Islet precursor cell (in vitro differentiated cells): ENCODE measurements around the gene ARHGEF40.

Experiments
- DNase-seq: peaks from one replicate; pipeline ENCODE4 v3.0.0-alpha.2; 2018

The ARHGEF40 gene

DNA sequence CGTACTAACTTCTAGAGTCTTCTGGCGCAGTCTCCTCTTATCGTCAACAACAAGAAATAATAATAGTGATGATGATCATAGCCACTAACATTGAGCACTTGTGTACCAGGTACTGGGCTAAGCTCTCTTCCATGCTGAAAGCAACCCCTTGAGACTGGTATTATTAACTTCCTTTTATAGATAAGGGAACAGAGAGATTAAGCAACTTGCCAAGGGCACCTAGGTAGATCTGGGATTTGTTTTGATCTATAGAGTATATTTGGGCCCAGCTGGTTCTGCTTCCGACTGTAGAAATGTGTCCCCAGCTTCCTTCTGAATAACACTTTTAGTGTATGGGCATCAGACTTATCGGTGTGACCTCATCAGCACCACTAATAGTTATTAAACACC, 29.5 kb downstream of the ARHGEF40 start:
- no peak for DNase-seq

DNA sequence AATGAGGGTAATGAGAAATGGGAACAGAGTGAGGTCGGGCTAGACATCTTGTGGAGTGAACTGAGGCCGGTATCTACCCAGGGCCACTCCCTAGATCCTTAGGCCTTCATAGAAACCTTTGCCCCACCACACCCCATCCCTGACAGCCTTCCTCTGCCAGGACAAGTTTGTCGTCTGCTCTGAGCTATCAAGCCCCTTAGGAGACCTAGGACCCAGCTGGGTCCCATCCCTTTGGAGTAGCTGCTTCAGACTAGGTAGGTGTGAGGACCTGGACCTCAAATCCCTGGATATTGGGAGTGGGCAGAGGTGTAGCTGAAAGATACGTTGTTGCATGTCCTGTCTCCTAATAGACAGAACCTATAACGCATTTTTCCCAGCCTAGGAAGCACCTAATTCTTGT, 30.8 kb downstream of the ARHGEF40 start, which contains the start of gene TMEM253:
Gene TMEM253, plus strand, starts transcription at position 136 of the 400 bp plus-strand sequence. CDS start 278 bp downstream, outside the sequence.
- DNase-seq, result no peak

DNA sequence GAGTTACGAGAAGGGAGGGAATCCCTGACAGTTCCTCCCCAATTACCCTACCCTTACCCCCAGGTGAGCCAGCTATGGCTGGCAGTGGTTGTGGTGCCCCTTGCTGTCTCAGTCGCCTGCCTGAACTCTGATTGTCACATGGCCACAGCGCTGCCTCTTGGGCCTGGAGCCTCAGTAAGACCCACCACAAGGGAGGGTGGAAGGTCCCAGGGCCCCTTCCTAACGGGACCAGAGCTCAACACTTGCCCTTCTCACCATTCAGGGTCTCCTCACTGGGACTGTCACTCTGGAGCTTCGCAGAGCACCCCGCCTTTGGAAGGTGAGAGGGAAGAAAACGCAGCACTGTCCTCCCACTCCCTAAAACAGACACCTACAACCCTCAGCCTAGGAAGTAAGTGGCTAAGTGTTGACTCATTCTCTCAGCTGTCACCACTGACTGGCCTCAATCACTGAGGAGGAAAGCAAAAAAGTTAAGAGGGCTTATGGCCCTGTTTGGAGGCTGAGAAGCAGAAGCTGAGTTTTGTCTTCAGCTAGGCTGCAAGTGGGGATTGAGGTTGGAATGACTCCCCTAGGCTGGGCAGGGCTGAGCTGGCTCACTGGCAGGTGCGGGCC, 31.8 kb downstream of the ARHGEF40 start:
- DNase-seq, result peak; percentile 76

DNA sequence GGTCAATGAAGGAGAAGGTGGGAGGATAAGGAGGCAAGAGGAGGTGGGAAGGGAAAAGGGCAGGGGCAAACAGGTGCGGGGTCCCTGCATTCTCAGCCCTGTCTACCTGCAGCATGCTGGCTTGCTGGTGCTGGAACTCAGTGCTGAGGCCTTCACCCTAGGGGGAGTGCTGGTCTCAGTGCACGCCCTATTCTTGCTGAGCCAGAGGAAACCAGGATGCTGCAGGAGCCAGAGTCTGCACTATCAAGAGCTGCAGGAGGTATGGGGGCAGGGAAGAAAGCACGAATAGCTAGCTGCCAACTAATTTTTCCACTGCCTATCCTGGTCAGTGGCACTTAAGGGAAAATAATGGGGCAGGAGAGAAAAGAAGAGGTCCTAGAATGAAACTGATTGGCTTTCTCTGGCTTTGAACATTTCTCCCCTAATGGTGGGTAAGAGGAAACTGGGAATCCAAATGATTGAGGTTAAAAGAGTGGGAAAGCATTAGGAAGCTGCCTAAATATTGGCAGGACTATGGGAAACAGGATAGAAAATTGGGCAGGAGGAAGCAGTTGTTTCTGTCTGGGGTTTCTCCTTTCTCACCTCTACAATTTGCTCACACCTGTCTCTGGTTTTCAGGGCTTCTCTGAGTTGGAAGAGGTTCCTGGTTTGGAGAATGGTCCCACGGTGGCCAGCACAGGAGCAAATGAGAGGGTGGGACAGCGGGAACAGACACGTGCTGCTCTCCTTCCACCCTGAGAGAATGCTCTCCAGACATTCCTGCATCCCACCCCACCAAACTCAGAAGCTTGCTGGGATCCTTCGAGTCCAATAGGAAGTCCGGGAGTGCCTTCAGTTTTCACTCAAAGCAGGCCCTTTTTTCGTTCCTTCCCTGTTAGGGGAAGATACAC, 32.7 kb downstream of the ARHGEF40 start:
- DNase-seq, result no peak

DNA sequence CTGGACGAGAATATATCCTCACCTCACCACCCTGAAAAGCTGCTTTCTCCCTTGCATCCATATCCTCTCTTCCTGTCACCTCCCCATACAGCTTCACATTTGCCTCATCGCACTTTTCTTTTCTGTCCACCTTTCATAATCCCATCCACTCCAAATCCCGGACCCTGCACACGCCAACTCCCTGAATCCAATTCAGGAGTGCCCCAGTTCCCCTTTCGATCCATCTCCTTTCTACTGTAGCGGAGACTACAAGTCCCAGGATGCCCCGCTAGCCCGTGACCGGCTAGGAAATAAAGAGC, 33.3 kb downstream of the ARHGEF40 start:
- DNase-seq, result no peak

DNA sequence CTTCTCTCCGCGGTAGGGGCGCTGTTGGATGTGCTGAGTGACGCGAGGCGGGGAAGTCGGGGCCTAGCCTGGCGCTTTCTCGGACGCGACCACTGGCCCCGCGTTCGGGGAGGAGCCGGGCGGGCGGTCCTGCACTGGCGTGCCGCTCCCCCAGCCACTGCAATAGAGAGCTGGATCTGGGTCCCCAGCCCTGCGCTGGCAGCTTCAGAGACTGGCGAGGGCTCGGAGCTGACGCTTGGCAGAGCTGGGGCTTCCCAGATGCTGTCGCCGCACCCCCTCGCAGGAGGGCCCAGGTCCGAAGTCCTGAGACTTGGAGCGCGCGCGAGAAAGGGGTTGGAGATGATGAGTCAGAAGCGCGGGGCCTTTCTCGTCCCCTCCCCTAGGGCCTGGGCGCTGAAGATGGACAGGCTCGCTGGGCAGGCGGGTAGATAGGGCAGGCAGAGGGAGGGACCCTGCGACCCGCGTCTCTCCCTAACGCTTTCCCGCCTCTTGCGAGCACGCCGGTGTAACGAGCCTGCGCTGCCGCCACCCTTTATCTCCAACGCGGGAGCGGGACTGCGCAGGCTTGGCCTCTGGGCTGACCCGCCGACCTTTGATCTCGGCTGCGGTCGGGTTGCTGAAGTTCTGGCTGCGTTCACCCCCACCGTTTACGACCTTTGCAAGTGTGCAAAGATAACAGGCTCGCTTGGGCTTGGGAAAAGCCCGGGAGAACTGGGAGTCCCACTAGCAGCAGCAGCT, 33.8 kb downstream of the ARHGEF40 start:
- peak; percentile 98 for DNase-seq

DNA sequence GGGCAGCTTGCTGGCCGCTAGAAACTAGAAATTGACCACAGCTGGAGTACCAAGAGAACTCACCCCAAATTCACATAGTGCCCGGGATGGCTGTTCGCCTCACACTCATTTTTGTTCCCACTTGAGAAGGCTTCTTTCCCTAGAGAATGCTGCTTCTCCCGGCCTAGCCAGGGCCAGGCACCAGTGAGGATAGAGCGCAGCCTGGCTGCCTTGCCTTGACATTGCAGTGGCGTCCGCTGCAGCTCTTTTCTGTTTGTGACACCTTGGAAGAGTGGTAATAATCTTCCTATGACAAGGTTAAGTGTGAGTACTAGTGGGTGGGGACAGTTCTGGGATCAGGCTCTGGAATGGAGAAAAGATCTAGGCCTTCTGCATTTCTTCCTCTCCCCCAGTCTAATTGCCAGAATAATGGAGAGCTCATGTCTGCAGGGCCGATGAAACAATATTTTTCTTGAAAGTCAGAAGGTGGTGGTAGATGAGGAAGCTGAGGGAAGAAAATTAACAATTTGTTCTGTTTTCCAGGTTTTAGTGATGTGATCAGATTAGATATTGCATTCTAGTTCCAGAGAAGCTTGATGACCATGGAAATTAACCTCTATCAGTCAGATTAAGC, 34.5 kb downstream of the ARHGEF40 start:
- DNase-seq, result peak; percentile 90

DNA sequence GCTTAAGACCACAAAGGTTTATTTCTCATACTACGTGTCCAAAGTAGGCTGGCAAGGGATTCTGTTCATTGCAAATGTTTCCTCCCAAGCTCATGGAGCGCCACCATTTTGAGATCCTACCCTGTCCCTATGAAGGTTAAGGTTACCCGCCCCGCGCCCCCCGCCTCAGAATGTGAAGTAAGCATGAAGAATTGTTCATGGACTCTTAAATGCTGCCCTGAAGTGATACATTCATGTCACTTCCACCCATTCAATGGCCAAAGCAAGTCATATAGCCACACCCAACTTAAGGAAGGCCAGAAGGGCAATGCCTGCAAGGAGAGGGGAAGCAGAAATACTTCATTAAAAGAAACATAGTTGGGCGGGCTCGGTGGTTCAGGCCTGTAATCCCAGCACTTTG, 35.0 kb downstream of the ARHGEF40 start:
- DNase-seq, result no peak

DNA sequence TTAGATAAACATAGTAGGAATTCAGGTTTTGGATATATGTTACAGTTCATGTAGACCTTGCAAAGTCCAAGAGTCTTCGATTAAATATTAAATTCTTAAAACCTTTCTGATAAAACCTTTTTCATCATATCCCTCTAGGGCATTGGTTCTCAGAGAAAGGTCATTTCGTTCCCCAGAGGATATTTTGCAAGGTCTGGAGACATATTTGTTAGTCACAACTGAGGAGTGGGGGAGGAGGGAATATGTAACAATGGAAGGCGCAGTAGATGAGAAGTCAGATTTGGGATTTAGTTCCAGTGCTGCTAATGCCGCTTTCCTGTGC, 36.0 kb downstream of the ARHGEF40 start:
- DNase-seq, result no peak

DNA sequence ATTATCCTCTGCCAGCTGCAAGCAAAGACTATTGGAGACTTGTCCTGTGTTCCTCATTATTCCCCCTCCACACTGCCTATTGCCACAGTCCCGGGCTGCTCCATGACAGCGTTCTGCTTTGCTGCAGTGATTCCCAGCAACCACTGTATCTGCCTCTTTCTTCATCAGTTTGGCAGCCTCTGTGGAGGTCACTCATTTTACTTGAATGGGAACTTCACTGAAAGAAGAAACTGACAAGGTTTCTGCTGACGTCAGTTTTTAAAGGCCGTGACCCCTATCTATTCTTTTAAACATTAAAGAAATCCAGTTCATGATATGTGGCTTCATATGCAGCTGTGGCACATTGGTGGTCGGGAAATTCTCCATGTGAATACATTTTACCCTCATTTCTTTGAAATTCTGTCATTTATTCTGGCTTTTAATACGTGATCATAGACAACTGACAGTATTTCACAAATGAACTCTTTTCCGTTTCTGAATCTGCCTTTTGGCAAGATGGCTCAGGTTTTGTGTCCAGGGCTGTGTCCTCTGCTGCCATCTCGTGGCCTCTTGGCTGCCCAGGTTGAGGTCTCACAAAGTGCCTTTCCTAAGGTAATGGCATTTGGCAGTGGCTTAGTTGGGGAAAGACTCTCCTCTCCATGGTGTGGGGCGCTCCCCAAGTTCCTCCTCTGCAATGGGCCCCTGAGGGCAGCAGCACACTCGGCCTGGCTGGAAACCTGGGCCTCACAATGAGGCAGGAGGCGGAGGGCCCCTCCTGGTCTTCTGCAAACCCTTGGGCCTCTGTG, 36.6 kb downstream of the ARHGEF40 start:
- DNase-seq, result peak; percentile 91

DNA sequence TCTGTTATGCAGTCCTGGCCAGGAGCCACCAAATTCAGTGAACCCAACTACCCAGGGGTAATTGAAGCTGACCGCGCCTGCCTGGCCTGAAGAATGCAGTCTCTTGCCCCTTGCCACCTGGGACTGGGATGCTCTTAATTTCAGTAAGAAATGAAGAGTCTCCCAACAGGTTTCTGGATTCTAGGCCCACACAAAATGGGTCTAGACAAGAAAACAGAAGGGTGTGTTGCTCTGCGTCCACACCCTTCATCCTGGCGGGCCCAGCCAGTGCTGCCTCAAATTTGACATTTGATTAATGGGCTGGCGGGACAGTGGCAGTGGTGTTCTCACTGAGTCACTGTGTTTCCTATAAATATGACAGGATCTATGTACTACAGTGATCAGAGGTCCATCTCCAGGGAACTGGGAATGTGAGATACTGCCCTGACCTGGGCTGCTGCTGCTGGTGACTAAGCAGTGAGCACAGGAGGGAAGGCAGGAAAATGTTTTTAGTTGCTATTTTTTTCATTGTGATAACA, 37.2 kb downstream of the ARHGEF40 start:
- no peak for DNase-seq

DNA sequence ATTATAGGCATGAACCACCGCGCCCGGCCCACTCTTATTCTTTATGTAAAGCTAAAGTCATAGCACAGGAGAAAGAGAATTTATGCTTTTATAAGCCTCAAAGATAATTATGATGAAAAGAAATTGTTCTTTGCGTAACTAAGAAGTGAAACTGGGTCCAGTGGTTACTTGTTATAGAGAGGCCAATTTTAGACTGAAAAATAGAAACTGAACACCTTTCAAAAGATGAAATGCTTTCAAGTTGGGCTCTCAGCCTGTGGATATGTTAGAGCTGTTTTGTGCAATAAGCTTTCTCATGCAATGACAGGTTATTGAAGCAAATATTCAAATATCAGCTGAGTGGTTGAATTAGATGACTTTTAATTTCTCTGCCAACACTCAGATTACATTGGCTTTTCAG, 38.7 kb downstream of the ARHGEF40 start:
- DNase-seq, result no peak

DNA sequence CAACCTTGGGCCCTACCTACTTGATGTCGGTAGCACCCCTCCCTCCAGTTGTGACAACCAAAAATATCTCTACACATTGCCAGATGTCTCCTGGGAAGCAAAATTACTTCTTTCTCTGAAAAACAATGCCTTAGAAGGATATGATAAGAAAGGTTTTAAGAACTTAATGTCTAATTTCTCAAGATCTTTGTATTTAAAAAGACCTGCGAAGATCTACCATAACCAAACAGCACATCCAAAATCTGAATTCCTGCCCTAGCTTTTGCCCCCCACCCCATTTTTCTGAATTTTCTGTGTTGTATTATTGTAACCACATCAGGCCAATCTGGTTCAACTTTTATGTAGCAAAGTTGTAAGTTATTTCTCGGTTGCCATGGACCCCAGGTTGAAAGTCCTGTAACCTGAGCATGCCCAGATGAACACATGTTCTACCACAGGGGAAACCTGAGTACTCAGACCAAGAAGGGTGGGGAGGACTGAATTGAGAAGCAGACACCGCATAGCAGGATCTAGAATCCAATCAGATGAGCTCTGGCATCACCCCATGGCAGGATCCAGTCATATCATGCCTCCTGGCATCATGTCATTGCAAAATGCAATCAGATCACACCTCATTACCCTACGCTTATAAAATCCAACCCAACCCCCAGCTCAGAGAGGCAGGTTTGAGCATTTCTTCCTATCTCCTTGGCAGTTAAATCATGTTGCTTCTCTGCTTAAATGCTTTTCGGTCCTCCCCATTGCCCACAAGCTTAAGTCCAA, 39.5 kb downstream of the ARHGEF40 start:
- DNase-seq, result no peak

DNA sequence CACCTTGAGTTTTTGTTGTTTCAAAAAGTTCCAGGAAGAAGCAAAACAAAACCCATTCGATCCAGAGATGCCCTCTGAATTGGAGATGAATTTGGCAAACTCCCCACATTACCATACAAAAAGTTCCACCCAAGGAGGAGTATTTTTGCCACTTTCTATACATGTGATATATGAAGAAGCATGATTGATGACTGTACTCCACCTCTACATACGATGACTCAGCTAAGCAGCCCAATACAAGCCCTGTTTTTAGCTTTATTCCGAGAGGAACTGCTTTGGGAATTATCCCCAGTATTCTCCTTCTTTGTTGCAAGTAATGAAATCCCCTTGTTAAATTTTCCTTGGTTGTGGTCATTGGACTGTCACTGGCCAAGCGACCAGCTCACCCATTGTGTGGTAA, 42.2 kb downstream of the ARHGEF40 start:
- DNase-seq, result no peak

DNA sequence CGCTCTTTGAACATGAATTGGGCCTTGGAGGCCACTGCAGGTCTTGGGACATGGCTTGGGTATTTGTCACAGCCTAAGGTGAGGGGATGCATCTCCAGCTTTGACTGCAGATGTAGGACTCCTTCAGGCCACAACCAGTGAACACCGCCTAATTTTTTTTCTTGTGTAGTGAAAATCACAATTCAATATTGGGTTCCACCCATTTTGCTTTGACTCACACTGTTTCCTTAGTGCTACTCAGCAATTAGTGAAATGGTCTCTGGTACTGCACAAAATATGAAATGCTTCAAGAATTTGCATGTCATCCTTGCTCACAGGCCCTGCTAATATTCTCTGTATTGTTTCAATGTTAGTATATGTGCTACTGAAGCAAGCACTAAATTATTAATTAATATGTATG, 43.3 kb downstream of the ARHGEF40 start:
- no peak for DNase-seq

DNA sequence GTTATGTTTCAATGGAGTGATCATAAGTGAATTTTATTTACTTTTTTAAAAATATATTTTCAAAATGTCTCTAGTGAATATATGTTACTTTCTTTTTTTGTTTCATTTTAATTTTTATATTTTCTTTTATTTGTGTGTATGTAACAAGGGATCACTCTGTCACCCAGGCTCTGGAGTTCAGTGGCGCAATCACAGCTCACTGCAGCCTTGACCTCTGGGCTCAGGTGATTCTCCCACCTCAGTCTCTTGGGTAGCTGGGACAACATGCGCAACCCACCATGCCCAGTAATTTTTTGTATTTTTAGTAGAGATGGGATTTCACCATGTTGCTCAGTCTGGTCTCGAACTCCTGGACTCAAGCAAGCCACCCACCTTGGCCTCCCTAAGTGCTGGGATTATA, 48.8 kb downstream of the ARHGEF40 start:
- no peak for DNase-seq

DNA sequence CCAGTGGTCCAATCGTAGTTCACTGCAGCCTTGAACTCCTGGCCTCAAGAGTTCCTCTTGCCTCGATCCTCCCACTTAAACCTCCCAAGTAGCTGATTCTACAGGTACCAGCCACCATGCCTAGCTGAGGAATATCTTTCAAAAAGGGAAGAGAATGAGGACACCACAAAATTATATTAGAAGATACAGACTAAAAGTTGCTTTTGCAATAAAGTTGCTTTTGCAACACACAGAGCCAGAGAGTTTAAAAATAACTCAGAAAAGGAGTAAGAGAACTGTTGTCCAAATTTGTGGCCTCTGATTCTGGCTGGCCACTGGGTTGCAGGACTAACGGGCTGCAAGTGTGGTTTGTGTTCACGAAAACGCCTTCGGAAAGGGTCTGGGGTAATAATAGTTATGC, 50.6 kb downstream of the ARHGEF40 start:
- DNase-seq, result no peak

DNA sequence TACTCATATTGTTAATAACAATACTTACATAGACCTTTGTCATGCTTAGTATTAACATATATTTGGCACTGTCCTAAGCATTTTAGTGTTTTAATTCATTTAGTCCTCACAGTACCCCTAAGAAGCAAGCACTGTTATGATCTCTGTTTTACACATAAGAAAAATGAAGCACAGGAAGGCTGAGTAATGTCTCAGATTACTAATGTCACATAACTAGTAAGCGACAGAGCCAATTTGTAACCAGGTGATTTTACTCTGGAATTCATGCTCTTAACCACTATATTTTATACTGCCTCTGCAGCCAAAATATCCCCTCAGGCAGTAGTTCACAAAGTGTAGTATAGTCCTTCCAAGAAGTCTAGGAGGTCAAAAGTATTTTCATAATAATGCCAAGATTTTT, 51.0 kb downstream of the ARHGEF40 start:
- DNase-seq, result no peak

DNA sequence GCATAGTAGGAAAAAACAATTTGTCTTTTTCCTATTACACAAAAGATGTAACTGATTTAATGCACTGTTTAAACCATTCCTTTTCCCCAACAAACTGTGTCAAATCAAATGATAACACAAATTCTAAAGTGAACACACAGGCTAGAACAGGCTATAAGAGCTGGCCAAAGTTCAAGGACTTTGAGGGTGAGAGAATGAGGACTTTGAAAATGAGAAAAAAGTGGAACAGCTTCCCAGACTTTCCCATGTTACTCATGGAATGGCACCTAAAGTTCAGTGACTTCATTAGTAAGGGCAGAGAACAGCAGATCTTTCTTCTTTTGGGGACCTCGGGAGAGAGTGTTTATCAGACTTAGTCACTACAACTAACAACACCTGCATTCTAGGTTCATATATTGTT, 53.3 kb downstream of the ARHGEF40 start:
- no peak for DNase-seq

DNA sequence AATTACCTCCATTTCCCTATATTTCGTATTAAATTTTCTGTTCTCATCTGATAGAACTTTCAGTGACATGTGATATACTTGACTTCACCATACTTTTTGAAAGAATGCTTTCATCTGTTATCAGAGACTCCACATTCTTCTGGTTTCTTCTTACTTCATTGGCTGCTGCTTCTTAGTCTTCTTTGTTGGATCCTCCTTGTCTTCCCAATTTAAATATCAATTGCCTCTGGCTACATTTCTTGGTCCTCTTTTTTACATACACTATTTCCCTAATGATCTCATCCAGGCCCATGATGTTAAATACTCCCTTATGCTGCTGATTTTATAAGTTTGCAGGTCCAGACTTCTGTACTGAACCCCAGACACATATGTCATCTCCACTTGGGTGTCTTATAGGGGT, 63.8 kb downstream of the ARHGEF40 start:
- DNase-seq, result no peak

DNA sequence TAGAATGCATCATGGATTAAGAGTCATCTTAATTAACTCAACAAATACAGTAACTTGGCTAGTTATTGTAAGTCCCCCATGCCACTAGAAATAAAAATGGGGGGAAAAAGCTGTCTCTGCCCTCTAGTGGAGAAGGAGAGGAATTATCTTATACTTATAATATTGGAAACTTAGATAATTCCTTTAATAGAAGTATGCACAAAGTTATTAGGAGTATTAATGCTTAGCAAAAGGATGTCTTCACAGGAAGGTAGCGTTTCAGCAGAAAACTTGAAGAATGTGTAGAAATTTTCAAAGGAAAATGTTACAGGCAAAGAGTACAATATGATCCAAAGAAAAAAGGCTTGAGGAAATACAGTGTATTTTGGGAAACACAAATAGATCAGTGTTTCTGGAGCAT, 65.9 kb downstream of the ARHGEF40 start:
- no peak for DNase-seq
